ENCODE measurements around the gene USP9X.

- TF ChIP-seq GATA2 (IDR thresholded peaks at IDR 0.05; ENCODE audit: low read depth, low read length) (no peak), GATA3 (IDR thresholded peaks at IDR 0.05; ENCODE audit: low read depth, low read length) (no peak)
These were observed 151.4 kb downstream of the USP9X start for GRCh38 chrX:41236629-41237028.
